HUES48 (cell line): ENCODE measurements around the gene CHD5.

Experiments
- H3K27ac ChIP-seq: one replicate; pipeline ENCODE4 v1.7.0; 2013; ENCODE audit warnings: low read depth, low read length, inconsistent platforms
- H3K27me3 ChIP-seq: 2 replicates; pipeline ENCODE4 v1.6.1; 2013; ENCODE audit warnings: mild to moderate bottlenecking, low read length; ENCODE audit not compliant: control insufficient read depth, insufficient read depth
- H3K36me3 ChIP-seq: 2 replicates; pipeline ENCODE4 v1.6.1; 2013; ENCODE audit warnings: low read length; ENCODE audit not compliant: control insufficient read depth, insufficient read depth
- H3K4me1 ChIP-seq: 2 replicates; pipeline ENCODE4 v1.6.1; 2013; ENCODE audit warnings: mild to moderate bottlenecking, low read length; ENCODE audit not compliant: control insufficient read depth, insufficient read depth
- H3K4me3 ChIP-seq: 2 replicates; pipeline ENCODE4 v1.5.1; 2013; ENCODE audit warnings: mild to moderate bottlenecking, low read depth, low read length
- H3K9ac ChIP-seq: 2 replicates; pipeline ENCODE4 v1.6.1; 2013; ENCODE audit warnings: mild to moderate bottlenecking, low read depth, low read length, moderate library complexity
- H3K9me3 ChIP-seq: 2 replicates; pipeline ENCODE4 v1.6.1; 2013; ENCODE audit warnings: low read length; ENCODE audit not compliant: control insufficient read depth, insufficient read depth

Gene CHD5

GRCh38 chr1:6180707-6181311 is 688 bp upstream of the CHD5 start:
- no peaks in the 10 kb centered on the region for H3K9me3 ChIP-seq
- H3K36me3 ChIP-seq = peaks cover 16% of the 10 kb centered on the region
- H3K4me3 ChIP-seq = peak overlapping the region; percentile 34; the same call in 1 of the 2 replicates
- peaks cover 29% of the 10 kb centered on the region for H3K4me1 ChIP-seq
- no peak overlapping the region for H3K9ac ChIP-seq
- no peak overlapping the region for H3K27ac ChIP-seq
- peaks cover 61% of the 10 kb centered on the region for H3K27me3 ChIP-seq

- Histone ChIP-seq H3K9ac (no peak overlapping the region), H3K4me1 (peaks cover 19% of the 10 kb centered on the region; the same call in 1 of the 2 replicates), H3K9me3 (no peaks in the 10 kb centered on the region), H3K36me3 (peaks cover 6% of the 10 kb centered on the region; the same call in 1 of the 2 replicates), H3K27me3 (peaks cover 61% of the 10 kb centered on the region), H3K4me3 (peak overlapping the region; percentile 44; the same call in 1 of the 2 replicates), H3K27ac (no peak overlapping the region)
Measured at GRCh38 chr1:6179564-6180175, 451 bp downstream of the CHD5 start.

GRCh38 chr1:6178751-6179563 is 1.2 kb downstream of the CHD5 start:
- Histone ChIP-seq H3K27ac (no peak overlapping the region), H3K9me3 (no peaks in the 10 kb centered on the region), H3K4me3 (peak overlapping the region; percentile 15; the same call in 1 of the 2 replicates), H3K36me3 (no peaks in the 10 kb centered on the region), H3K4me1 (peaks cover 12% of the 10 kb centered on the region; the same call in 1 of the 2 replicates), H3K27me3 (peaks cover 61% of the 10 kb centered on the region), H3K9ac (no peak overlapping the region)

- no peak overlapping the region for H3K4me3 ChIP-seq
- H3K9me3 ChIP-seq = no peaks in the 10 kb centered on the region
- H3K36me3 ChIP-seq = no peaks in the 10 kb centered on the region
- no peak overlapping the region for H3K27ac ChIP-seq
- H3K4me1 ChIP-seq = peaks cover 12% of the 10 kb centered on the region; the same call in 1 of the 2 replicates
- peaks cover 57% of the 10 kb centered on the region for H3K27me3 ChIP-seq
- no peak overlapping the region for H3K9ac ChIP-seq
Measured at GRCh38 chr1:6177681-6178380, 2.3 kb downstream of the CHD5 start.

GRCh38 chr1:6176779-6177178 is 3.3 kb downstream of the CHD5 start:
- Histone ChIP-seq H3K4me3 (no peak overlapping the region), H3K27me3 (peaks cover 54% of the 10 kb centered on the region)

GRCh38 chr1:6175411-6175828 is 4.7 kb downstream of the CHD5 start:
- peaks cover 40% of the 10 kb centered on the region for H3K27me3 ChIP-seq
- no peak overlapping the region for H3K27ac ChIP-seq
- no peak overlapping the region for H3K9ac ChIP-seq
- peaks cover 6% of the 10 kb centered on the region; the same call in 1 of the 2 replicates for H3K4me1 ChIP-seq
- H3K9me3 ChIP-seq = no peaks in the 10 kb centered on the region
- H3K4me3 ChIP-seq = no peak overlapping the region
- H3K36me3 ChIP-seq = no peaks in the 10 kb centered on the region

More at GRCh38 chr1:6176779-6177178, 3.3 kb downstream of the CHD5 start:
- Histone ChIP-seq H3K9ac (no peak overlapping the region), H3K9me3 (no peaks in the 10 kb centered on the region), H3K36me3 (no peaks in the 10 kb centered on the region), H3K27ac (no peak overlapping the region), H3K4me1 (peaks cover 12% of the 10 kb centered on the region; the same call in 1 of the 2 replicates)

- H3K36me3 ChIP-seq = no peaks in the 10 kb centered on the region
- H3K4me3 ChIP-seq = no peak overlapping the region
- no peak overlapping the region for H3K27ac ChIP-seq
- H3K9ac ChIP-seq = no peak overlapping the region
- no peaks in the 10 kb centered on the region for H3K9me3 ChIP-seq
- peaks cover 36% of the 10 kb centered on the region for H3K27me3 ChIP-seq
- H3K4me1 ChIP-seq = peaks cover 6% of the 10 kb centered on the region; the same call in 1 of the 2 replicates
Measured at GRCh38 chr1:6174621-6175410, 5.3 kb downstream of the CHD5 start.

GRCh38 chr1:6172549-6172948 is 7.6 kb downstream of the CHD5 start:
- Histone ChIP-seq H3K27me3 (peaks cover 14% of the 10 kb centered on the region), H3K36me3 (no peaks in the 10 kb centered on the region), H3K9me3 (no peaks in the 10 kb centered on the region), H3K27ac (no peak overlapping the region), H3K9ac (no peak overlapping the region), H3K4me1 (no peaks in the 10 kb centered on the region), H3K4me3 (no peak overlapping the region)

GRCh38 chr1:6171548-6172124 is 8.5 kb downstream of the CHD5 start:
- H3K27ac ChIP-seq = no peak overlapping the region
- no peaks in the 10 kb centered on the region for H3K9me3 ChIP-seq
- peaks cover 5% of the 10 kb centered on the region for H3K27me3 ChIP-seq
- H3K4me3 ChIP-seq = no peak overlapping the region
- H3K4me1 ChIP-seq = no peaks in the 10 kb centered on the region
- no peak overlapping the region for H3K9ac ChIP-seq
- H3K36me3 ChIP-seq = no peaks in the 10 kb centered on the region

GRCh38 chr1:6170742-6171201 is 9.3 kb downstream of the CHD5 start:
- no peaks in the 10 kb centered on the region for H3K27me3 ChIP-seq
- H3K27ac ChIP-seq = no peak overlapping the region
- H3K36me3 ChIP-seq = no peaks in the 10 kb centered on the region
- H3K9me3 ChIP-seq = no peaks in the 10 kb centered on the region
- no peak overlapping the region for H3K4me3 ChIP-seq
- no peak overlapping the region for H3K9ac ChIP-seq
- no peaks in the 10 kb centered on the region for H3K4me1 ChIP-seq
